Loucy (cell line): Measurements from ENCODE around the gene PLCZ1.

ENCODE experiments used
- H2AFZ ChIP-seq: fragments of 200-600 bp; sonication (generic); 2 replicates; pipeline ENCODE4 v1.6.0; 2016; ENCODE audit warnings: antibody characterized with exemption, mild to moderate bottlenecking, low read length, moderate library complexity
- H3F3A ChIP-seq: fragments of 200-600 bp; 2 replicates; pipeline ENCODE4 v1.6.0; 2016; ENCODE audit warnings: antibody characterized with exemption, low read depth, mild to moderate bottlenecking
- H3K27me3 ChIP-seq: fragments of 200-600 bp; sonication (generic); 2 replicates; pipeline ENCODE4 v1.6.1; 2014; ENCODE audit warnings: low read length, mild to moderate bottlenecking; ENCODE audit not compliant: insufficient read depth, poor library complexity, severe bottlenecking
- H3K36me3 ChIP-seq: fragments of 200-600 bp; sonication (generic); 2 replicates; pipeline ENCODE4 v1.6.1; 2016; ENCODE audit warnings: low read length; ENCODE audit not compliant: insufficient read depth
- H3K4me1 ChIP-seq: fragments of 200-600 bp; sonication (generic); 2 replicates; pipeline ENCODE4 v1.5.1; 2014; ENCODE audit warnings: low read length, mild to moderate bottlenecking; ENCODE audit not compliant: insufficient read depth, poor library complexity, severe bottlenecking
- H3K4me2 ChIP-seq: fragments of 200-600 bp; sonication (generic); 2 replicates; pipeline ENCODE4 v1.6.0; 2014; ENCODE audit warnings: antibody characterized with exemption, low read length, low read depth, mild to moderate bottlenecking; ENCODE audit not compliant: poor library complexity, severe bottlenecking
- H3K4me3 ChIP-seq: fragments of 200-600 bp; sonication (generic); 2 replicates; pipeline ENCODE4 v1.5.1; 2014; ENCODE audit warnings: low read length, mild to moderate bottlenecking, mixed read lengths; ENCODE audit not compliant: poor library complexity, severe bottlenecking
- H3K79me2 ChIP-seq: fragments of 200-600 bp; sonication (generic); 2 replicates; pipeline ENCODE4 v1.6.1; 2014; ENCODE audit warnings: low read length; ENCODE audit not compliant: insufficient read depth
- H3K9ac ChIP-seq: fragments of 200-600 bp; sonication (generic); 2 replicates; pipeline ENCODE4 v1.6.0; 2014; ENCODE audit warnings: mild to moderate bottlenecking, low read depth, low read length, moderate library complexity; ENCODE audit not compliant: poor library complexity, severe bottlenecking
- H3K9me2 ChIP-seq: fragments of 200-600 bp; sonication (generic); replicated peaks from 2 replicates; pipeline ENCODE4 v1.6.1; 2016; ENCODE audit warnings: low read depth, low read length, mixed read lengths
- H3K9me3 ChIP-seq: fragments of 200-600 bp; sonication (generic); 2 replicates; pipeline ENCODE4 v1.6.1; 2014; ENCODE audit warnings: mild to moderate bottlenecking, antibody characterized with exemption, low read length, low read depth; ENCODE audit not compliant: insufficient read depth
- H4K20me1 ChIP-seq: fragments of 200-600 bp; sonication (generic); 2 replicates; pipeline ENCODE4 v1.6.0; 2014; ENCODE audit warnings: antibody characterized with exemption, low read length, mild to moderate bottlenecking; ENCODE audit not compliant: insufficient read depth, poor library complexity, severe bottlenecking
- EZH2phosphoT487 ChIP-seq: fragments of 200-600 bp; IDR thresholded peaks from 2 replicates; pipeline ENCODE4 v1.6.1; 2018; ENCODE audit warnings: antibody characterized with exemption, mild to moderate bottlenecking, moderate library complexity, borderline replicate concordance
- TF ChIP-seq, protein P1 (sequence below): fragments of 200-600 bp; sonication (generic); conservative IDR thresholded peaks from 2 replicates; pipeline ENCODE4 v1.5.1; 2014; ENCODE audit warnings: mild to moderate bottlenecking, antibody characterized with exemption, low read length

Gene PLCZ1

DNA sequence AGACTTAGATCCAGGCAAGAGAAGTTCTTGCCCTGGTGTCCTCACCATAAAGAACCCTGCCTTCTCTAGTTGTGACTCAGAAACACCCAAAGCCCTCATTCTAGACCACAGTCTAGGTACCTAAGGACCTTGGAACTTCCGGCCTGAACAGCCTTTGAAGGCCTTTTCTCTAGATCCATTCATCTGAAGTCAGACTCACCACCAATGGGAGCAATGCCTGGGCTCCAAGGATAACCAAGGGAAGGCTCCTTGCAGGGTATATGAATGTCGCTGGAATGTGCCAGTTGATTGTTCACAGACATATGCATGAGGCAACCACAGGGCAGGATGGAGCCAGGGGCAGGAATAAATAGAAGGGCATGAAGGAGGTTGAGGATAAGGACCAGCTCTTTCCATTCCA is 86.3 kb downstream of the PLCZ1 start:
- no peak overlapping the region for H3K4me3 ChIP-seq
- no peaks in the 10 kb centered on the region for H3K79me2 ChIP-seq
- H3K9ac ChIP-seq = no peak overlapping the region
- no peaks in the 10 kb centered on the region for H3F3A ChIP-seq
- no peak overlapping the region for H2AFZ ChIP-seq
- no peaks in the 10 kb centered on the region for H4K20me1 ChIP-seq
- H3K9me3 ChIP-seq = no peaks in the 10 kb centered on the region
- no peaks in the 10 kb centered on the region for H3K4me1 ChIP-seq
- H3K9me2 ChIP-seq = no peaks in the 10 kb centered on the region
- no peaks in the 10 kb centered on the region for H3K36me3 ChIP-seq
- no peak for TF ChIP-seq EZH2phosphoT487
- TF ChIP-seq, protein P1, sequence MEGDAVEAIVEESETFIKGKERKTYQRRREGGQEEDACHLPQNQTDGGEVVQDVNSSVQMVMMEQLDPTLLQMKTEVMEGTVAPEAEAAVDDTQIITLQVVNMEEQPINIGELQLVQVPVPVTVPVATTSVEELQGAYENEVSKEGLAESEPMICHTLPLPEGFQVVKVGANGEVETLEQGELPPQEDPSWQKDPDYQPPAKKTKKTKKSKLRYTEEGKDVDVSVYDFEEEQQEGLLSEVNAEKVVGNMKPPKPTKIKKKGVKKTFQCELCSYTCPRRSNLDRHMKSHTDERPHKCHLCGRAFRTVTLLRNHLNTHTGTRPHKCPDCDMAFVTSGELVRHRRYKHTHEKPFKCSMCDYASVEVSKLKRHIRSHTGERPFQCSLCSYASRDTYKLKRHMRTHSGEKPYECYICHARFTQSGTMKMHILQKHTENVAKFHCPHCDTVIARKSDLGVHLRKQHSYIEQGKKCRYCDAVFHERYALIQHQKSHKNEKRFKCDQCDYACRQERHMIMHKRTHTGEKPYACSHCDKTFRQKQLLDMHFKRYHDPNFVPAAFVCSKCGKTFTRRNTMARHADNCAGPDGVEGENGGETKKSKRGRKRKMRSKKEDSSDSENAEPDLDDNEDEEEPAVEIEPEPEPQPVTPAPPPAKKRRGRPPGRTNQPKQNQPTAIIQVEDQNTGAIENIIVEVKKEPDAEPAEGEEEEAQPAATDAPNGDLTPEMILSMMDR = no peak
- no peak overlapping the region for H3K4me2 ChIP-seq
- H3K27me3 ChIP-seq = no peaks in the 10 kb centered on the region

- Histone ChIP-seq H3K9me3 (no peaks in the 10 kb centered on the region), H3K9ac (no peak overlapping the region), H3K9me2 (no peaks in the 10 kb centered on the region), H3K4me3 (no peak overlapping the region), H3K27me3 (no peaks in the 10 kb centered on the region), H4K20me1 (no peaks in the 10 kb centered on the region), H2AFZ (no peak overlapping the region), H3K36me3 (no peaks in the 10 kb centered on the region), H3F3A (no peaks in the 10 kb centered on the region), H3K4me1 (no peaks in the 10 kb centered on the region), H3K4me2 (no peak overlapping the region), H3K79me2 (no peaks in the 10 kb centered on the region)
- TF ChIP-seq EZH2phosphoT487 = no peak
- TF ChIP-seq, protein P1 = no peak
Observed at GRCh38 chr12:18646286-18646890, 91.4 kb downstream of the PLCZ1 start.

- no peaks in the 10 kb centered on the region for H3K4me1 ChIP-seq
- H3K4me2 ChIP-seq = no peak overlapping the region
- H3K79me2 ChIP-seq = no peaks in the 10 kb centered on the region
- H3F3A ChIP-seq = no peaks in the 10 kb centered on the region
- H3K9me2 ChIP-seq = no peaks in the 10 kb centered on the region
- no peak for TF ChIP-seq EZH2phosphoT487
- TF ChIP-seq, protein P1 = no peak
- H2AFZ ChIP-seq = no peak overlapping the region
- no peaks in the 10 kb centered on the region for H3K9me3 ChIP-seq
- no peak overlapping the region for H3K9ac ChIP-seq
- H3K4me3 ChIP-seq = no peak overlapping the region
- no peaks in the 10 kb centered on the region for H4K20me1 ChIP-seq
- H3K36me3 ChIP-seq = no peaks in the 10 kb centered on the region
- no peaks in the 10 kb centered on the region for H3K27me3 ChIP-seq
Observed at GRCh38 chr12:18644564-18644963, 93.2 kb downstream of the PLCZ1 start.
